ENCODE measurements around the gene OR10A4. TPM values are rescaled to one million over a fixed set of nuclear protein-coding genes. Genes with fewer than 3 reads are reported as not detected.
"Not testable (repeated sequence)": the region's sequence is repeated elsewhere in the genome, so short reads cannot be mapped to it uniquely, and the experiment has no call there.

OR10A4 gene
- not detected for polyA plus RNA-seq (2013, experiment 1 of 2)
- polyA plus RNA-seq (2013, experiment 2 of 2) = not detected

GRCh38 chr11:6876325-6876724 lies at the start of gene OR10A4:
TSS of gene OR10A4 (plus strand) at chr11:6876625. CDS start at chr11:6876648, 23 bp downstream.
- 50 to 94% methylated on average over 1 of the region's 1 CpG for WGBS, 2 experiments (ENCODE audit: insufficient coverage in 2 of 2)
- H3K9me3 ChIP-seq (ENCODE audit: control insufficient read depth, low read length) = no peaks in the 10 kb centered on the region

GRCh38 chr11:6828103-6828502 lies 48.3 kb upstream of the OR10A4 start:
- 63 to 86% methylated on average over 1 of the region's 1 CpG for WGBS, 2 experiments (ENCODE audit: insufficient coverage in 2 of 2)
- Histone ChIP-seq H3K27ac (ENCODE audit: low read depth, low read length, severe bottlenecking) (no peak overlapping the region), H3K4me3 (ENCODE audit: extremely low read depth, insufficient read depth, low read length, poor library complexity, severe bottlenecking) (no peak overlapping the region), H3K36me3 (ENCODE audit: control insufficient read depth, insufficient read depth, low read length) (no peaks in the 10 kb centered on the region), H3K4me1 (ENCODE audit: control insufficient read depth, insufficient read depth, low read length, poor library complexity, severe bottlenecking) (no peaks in the 10 kb centered on the region), H3K9me3 (ENCODE audit: control insufficient read depth, low read length) (no peaks in the 10 kb centered on the region)

More at GRCh38 chr11:6876325-6876724, at the start of gene OR10A4:
- Histone ChIP-seq H3K36me3 (ENCODE audit: control insufficient read depth, insufficient read depth, low read length) (no peaks in the 10 kb centered on the region), H3K4me1 (ENCODE audit: control insufficient read depth, insufficient read depth, low read length, poor library complexity, severe bottlenecking) (no peaks in the 10 kb centered on the region), H3K4me3 (ENCODE audit: extremely low read depth, insufficient read depth, low read length, poor library complexity, severe bottlenecking) (no peak within 1 kb of the TSS), H3K27ac (ENCODE audit: low read depth, low read length, severe bottlenecking) (no peak within 1 kb of the TSS)

GRCh38 chr11:6833356-6833755 lies 43.1 kb upstream of the OR10A4 start:
- no peaks in the 10 kb centered on the region for H3K9me3 ChIP-seq (ENCODE audit: control insufficient read depth, low read length)
- H3K4me1 ChIP-seq (ENCODE audit: control insufficient read depth, insufficient read depth, low read length, poor library complexity, severe bottlenecking) = no peaks in the 10 kb centered on the region
- WGBS, 2 experiments (ENCODE audit: insufficient coverage in 2 of 2) = 79 to 83% methylated on average over 4 of the region's 6 CpGs
- no peak overlapping the region for H3K4me3 ChIP-seq (ENCODE audit: extremely low read depth, insufficient read depth, low read length, poor library complexity, severe bottlenecking)
- no peak overlapping the region for H3K27ac ChIP-seq (ENCODE audit: low read depth, low read length, severe bottlenecking)
- no peaks in the 10 kb centered on the region for H3K36me3 ChIP-seq (ENCODE audit: control insufficient read depth, insufficient read depth, low read length)

- no peak overlapping the region for H3K27ac ChIP-seq (ENCODE audit: low read depth, low read length, severe bottlenecking)
- H3K4me1 ChIP-seq (ENCODE audit: control insufficient read depth, insufficient read depth, low read length, poor library complexity, severe bottlenecking) = no peaks in the 10 kb centered on the region
- no CpG with 5 or more reads among the region's 1 CpG for WGBS, 2 experiments (ENCODE audit: insufficient coverage in 2 of 2)
Measured at GRCh38 chr11:6834021-6834420, 42.4 kb upstream of the OR10A4 start.

GRCh38 chr11:6841694-6842093 lies 34.7 kb upstream of the OR10A4 start:
- Histone ChIP-seq H3K36me3 (ENCODE audit: control insufficient read depth, insufficient read depth, low read length) (no peaks in the 10 kb centered on the region), H3K4me1 (ENCODE audit: control insufficient read depth, insufficient read depth, low read length, poor library complexity, severe bottlenecking) (no peaks in the 10 kb centered on the region), H3K27ac (ENCODE audit: low read depth, low read length, severe bottlenecking) (no peak overlapping the region), H3K9me3 (ENCODE audit: control insufficient read depth, low read length) (no peaks in the 10 kb centered on the region), H3K4me3 (ENCODE audit: extremely low read depth, insufficient read depth, low read length, poor library complexity, severe bottlenecking) (no peak overlapping the region)

More at GRCh38 chr11:6834021-6834420, 42.4 kb upstream of the OR10A4 start:
- H3K4me3 ChIP-seq (ENCODE audit: extremely low read depth, insufficient read depth, low read length, poor library complexity, severe bottlenecking) = no peak overlapping the region
- no peaks in the 10 kb centered on the region for H3K9me3 ChIP-seq (ENCODE audit: control insufficient read depth, low read length)
- H3K36me3 ChIP-seq (ENCODE audit: control insufficient read depth, insufficient read depth, low read length) = no peaks in the 10 kb centered on the region

GRCh38 chr11:6843670-6844069 lies 32.8 kb upstream of the OR10A4 start:
- Histone ChIP-seq H3K9me3 (ENCODE audit: control insufficient read depth, low read length) (no peaks in the 10 kb centered on the region), H3K4me1 (ENCODE audit: control insufficient read depth, insufficient read depth, low read length, poor library complexity, severe bottlenecking) (no peaks in the 10 kb centered on the region), H3K36me3 (ENCODE audit: control insufficient read depth, insufficient read depth, low read length) (no peaks in the 10 kb centered on the region), H3K4me3 (ENCODE audit: extremely low read depth, insufficient read depth, low read length, poor library complexity, severe bottlenecking) (no peak overlapping the region), H3K27ac (ENCODE audit: low read depth, low read length, severe bottlenecking) (no peak overlapping the region)
- 74 to 80% methylated on average over 2 of the region's 2 CpGs for WGBS, 2 experiments (ENCODE audit: insufficient coverage in 2 of 2)

- no peaks in the 10 kb centered on the region for H3K4me1 ChIP-seq (ENCODE audit: control insufficient read depth, insufficient read depth, low read length, poor library complexity, severe bottlenecking)
- H3K9me3 ChIP-seq (ENCODE audit: control insufficient read depth, low read length) = no peaks in the 10 kb centered on the region
- no peak overlapping the region for H3K4me3 ChIP-seq (ENCODE audit: extremely low read depth, insufficient read depth, low read length, poor library complexity, severe bottlenecking)
- no peak overlapping the region for H3K27ac ChIP-seq (ENCODE audit: low read depth, low read length, severe bottlenecking)
- H3K36me3 ChIP-seq (ENCODE audit: control insufficient read depth, insufficient read depth, low read length) = no peaks in the 10 kb centered on the region
- 93 to 100% methylated on average over 3 to 4 of the region's 5 CpGs for WGBS, 2 experiments (ENCODE audit: insufficient coverage in 2 of 2)
Measured at GRCh38 chr11:6844356-6844755, 32.1 kb upstream of the OR10A4 start.

GRCh38 chr11:6845383-6845782 lies 31.0 kb upstream of the OR10A4 start, which contains the start of gene OR10A5:
TSS of gene OR10A5 (plus strand) at chr11:6845683. CDS start at chr11:6845683, 0 bp downstream.
- WGBS, 2 experiments (ENCODE audit: insufficient coverage in 2 of 2) = 67 to 100% methylated on average over 1 of the region's 3 CpGs
- Histone ChIP-seq H3K9me3 (ENCODE audit: control insufficient read depth, low read length) (no peaks in the 10 kb centered on the region), H3K36me3 (ENCODE audit: control insufficient read depth, insufficient read depth, low read length) (no peaks in the 10 kb centered on the region), H3K27ac (ENCODE audit: low read depth, low read length, severe bottlenecking) (no peak within 1 kb of the TSS), H3K4me3 (ENCODE audit: extremely low read depth, insufficient read depth, low read length, poor library complexity, severe bottlenecking) (no peak within 1 kb of the TSS), H3K4me1 (ENCODE audit: control insufficient read depth, insufficient read depth, low read length, poor library complexity, severe bottlenecking) (no peaks in the 10 kb centered on the region)

GRCh38 chr11:6850526-6850925 lies 25.9 kb upstream of the OR10A4 start:
- WGBS, 2 experiments (ENCODE audit: insufficient coverage in 2 of 2) = 100% methylated on average over 1 to 2 of the region's 2 CpGs
- Histone ChIP-seq H3K36me3 (ENCODE audit: control insufficient read depth, insufficient read depth, low read length) (no peaks in the 10 kb centered on the region), H3K4me3 (ENCODE audit: extremely low read depth, insufficient read depth, low read length, poor library complexity, severe bottlenecking) (no peak overlapping the region), H3K4me1 (ENCODE audit: control insufficient read depth, insufficient read depth, low read length, poor library complexity, severe bottlenecking) (no peaks in the 10 kb centered on the region), H3K27ac (ENCODE audit: low read depth, low read length, severe bottlenecking) (no peak overlapping the region), H3K9me3 (ENCODE audit: control insufficient read depth, low read length) (no peaks in the 10 kb centered on the region)

GRCh38 chr11:6854801-6855200 lies 21.6 kb upstream of the OR10A4 start:
- not testable (repeated sequence) for H3K36me3 ChIP-seq (ENCODE audit: control insufficient read depth, insufficient read depth, low read length); H3K9me3 ChIP-seq (ENCODE audit: control insufficient read depth, low read length); H3K4me3 ChIP-seq (ENCODE audit: extremely low read depth, insufficient read depth, low read length, poor library complexity, severe bottlenecking); H3K4me1 ChIP-seq (ENCODE audit: control insufficient read depth, insufficient read depth, low read length, poor library complexity, severe bottlenecking); H3K27ac ChIP-seq (ENCODE audit: low read depth, low read length, severe bottlenecking)
- WGBS, 2 experiments (ENCODE audit: insufficient coverage in 2 of 2) = 60 to 95% methylated on average over 2 of the region's 6 CpGs

GRCh38 chr11:6855971-6856541 lies 20.4 kb upstream of the OR10A4 start:
- Histone ChIP-seq H3K36me3 (ENCODE audit: control insufficient read depth, insufficient read depth, low read length) (no peaks in the 10 kb centered on the region), H3K4me1 (ENCODE audit: control insufficient read depth, insufficient read depth, low read length, poor library complexity, severe bottlenecking) (no peaks in the 10 kb centered on the region), H3K4me3 (ENCODE audit: extremely low read depth, insufficient read depth, low read length, poor library complexity, severe bottlenecking) (no peak overlapping the region), H3K27ac (ENCODE audit: low read depth, low read length, severe bottlenecking) (no peak overlapping the region), H3K9me3 (ENCODE audit: control insufficient read depth, low read length) (no peaks in the 10 kb centered on the region)
- WGBS, 2 experiments (ENCODE audit: insufficient coverage in 2 of 2) = 100% methylated on average over 1 of the region's 1 CpG; no CpG with 5 or more reads in 1 of the 2 experiments
